ENCODE data around the gene PDF. TPM values are rescaled to one million over a fixed set of nuclear protein-coding genes. Genes with fewer than 3 reads are reported as not detected.
"Not testable (repeated sequence)": the region's sequence is repeated elsewhere in the genome, so short reads cannot be mapped to it uniquely, and the experiment has no call there.

PDF gene
- total RNA-seq, 3 donors from 2014 or later = 38.2 to 46.7 (median 43.4) TPM

DNA sequence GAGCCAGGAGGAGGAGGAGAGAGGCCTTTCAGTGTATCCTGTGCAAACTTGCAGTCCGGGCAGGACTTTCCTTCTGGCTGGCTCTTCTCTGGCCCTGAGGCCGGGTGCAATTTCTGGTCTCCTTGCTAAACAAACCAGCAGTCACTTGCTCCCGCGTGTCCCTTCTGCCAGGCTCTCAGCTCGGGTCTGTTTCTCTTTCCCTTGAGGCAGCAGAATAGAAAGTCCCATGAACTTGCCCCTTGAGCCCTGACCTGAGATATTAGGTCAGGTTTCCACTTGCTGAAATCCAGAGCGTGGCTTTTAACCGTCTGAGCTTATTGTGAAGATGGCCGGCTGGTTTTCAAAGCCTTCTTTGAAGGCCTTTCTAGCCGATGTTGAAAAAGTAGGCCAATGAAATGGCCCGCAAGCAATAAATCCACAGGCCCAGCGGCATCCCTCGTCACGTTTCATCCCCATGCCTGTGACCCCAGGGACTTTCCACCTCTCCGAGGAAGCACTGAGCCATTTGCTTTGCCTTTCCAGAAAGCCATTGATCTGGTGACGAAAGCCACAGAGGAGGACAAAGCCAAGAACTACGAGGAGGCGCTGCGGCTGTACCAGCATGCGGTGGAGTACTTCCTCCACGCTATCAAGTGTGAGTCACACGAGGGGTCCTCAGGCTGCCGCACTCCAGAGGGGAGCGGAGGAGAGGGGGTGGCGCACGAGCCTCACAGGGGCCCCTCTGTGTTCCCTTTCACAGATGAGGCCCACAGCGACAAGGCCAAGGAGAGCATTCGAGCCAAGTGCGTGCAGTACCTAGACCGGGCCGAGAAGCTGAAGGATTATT is 14.7 kb downstream of the PDF start:
- Mint-ChIP-seq H3K9me3 (no peaks in the 10 kb centered on the region), H3K36me3 (ENCODE audit: insufficient read depth) (peaks cover 13% of the 10 kb centered on the region), H3K4me1 (ENCODE audit: low read depth) (peaks cover 22% of the 10 kb centered on the region), H3K27me3 (ENCODE audit: low read depth) (no peaks in the 10 kb centered on the region), H3K4me3 (no peak overlapping the region)
- no peak for DNase-seq
- no peak for ATAC-seq

DNA sequence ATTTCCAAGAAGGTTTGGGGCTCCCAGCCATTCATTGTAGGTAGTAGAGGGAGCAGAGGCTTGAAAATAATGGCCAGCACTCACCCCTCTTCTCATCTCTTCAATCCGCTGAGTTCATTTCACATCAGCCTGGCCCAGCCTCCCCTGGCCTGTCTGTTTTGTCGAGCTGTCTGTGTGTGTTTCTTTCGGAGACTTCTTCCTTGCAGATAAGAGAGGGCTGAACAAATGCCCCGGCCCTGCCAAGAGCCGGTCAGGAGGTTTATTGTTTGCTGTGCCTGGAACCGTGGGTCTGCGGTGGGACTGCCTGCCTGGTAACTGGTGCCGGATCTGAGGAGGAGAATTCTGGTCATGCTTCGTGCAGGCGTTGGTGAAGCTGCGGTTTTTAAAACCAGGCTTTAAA is 15.9 kb downstream of the PDF start:
- Mint-ChIP-seq H3K36me3 (ENCODE audit: insufficient read depth) (peaks cover 11% of the 10 kb centered on the region), H3K9me3 (no peaks in the 10 kb centered on the region), H3K4me3 (no peak overlapping the region), H3K4me1 (ENCODE audit: low read depth) (peaks cover 27% of the 10 kb centered on the region), H3K27me3 (ENCODE audit: low read depth) (no peaks in the 10 kb centered on the region)
- DNase-seq (no peak), ATAC-seq (no peak)

- no peak for DNase-seq
- no peak for ATAC-seq
- Mint-ChIP-seq H3K9me3 (no peaks in the 10 kb centered on the region), H3K4me3 (peak overlapping the region; percentile 62), H3K27me3 (ENCODE audit: low read depth) (no peaks in the 10 kb centered on the region), H3K36me3 (ENCODE audit: insufficient read depth) (peaks cover 9% of the 10 kb centered on the region), H3K4me1 (ENCODE audit: low read depth) (peaks cover 30% of the 10 kb centered on the region)
Measured at GRCh38 chr16:69313469-69313868, 16.9 kb downstream of the PDF start.

DNA sequence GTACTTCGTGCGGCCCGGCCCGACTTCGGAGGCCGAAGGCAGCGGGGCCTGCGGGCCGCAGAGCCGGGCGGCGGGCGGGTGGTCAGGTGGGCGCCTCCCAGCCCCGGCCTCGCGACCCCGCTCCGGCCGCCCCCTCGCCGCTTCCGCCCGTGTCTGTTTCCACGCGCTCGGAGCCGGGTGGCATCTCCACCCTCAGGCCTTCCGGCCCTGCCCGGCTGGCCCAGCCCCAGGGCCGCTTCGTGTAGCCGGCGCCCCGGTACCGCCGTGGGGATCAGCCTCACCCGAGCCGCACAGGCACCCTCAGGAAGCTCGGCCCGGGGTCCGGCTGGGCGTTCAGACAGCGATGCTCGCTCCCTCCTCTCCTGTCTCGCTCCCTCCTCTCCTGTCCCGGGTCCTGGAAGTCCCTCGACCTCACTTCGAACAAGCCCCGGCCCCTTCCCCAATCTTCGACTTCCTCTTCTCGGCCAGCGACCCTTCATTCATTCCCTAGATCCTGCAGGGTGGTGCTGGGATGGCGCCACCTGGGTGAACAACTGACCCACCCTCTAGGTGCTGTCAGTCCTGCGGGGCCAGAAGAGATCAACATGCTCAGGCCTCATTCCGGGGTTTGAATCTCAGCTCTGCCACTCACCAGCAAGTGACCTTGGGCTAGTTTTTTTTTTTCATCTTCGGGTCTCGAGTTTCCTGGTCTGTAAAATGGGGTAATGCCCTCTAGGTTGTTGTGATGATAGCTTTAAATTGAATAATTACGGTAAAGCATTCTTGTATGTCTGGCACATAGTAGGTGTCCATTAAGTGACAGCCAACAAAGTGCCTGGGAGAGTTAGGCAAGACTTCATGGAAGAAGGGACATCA is 18.6 kb downstream of the PDF start:
- H3K36me3 Mint-ChIP-seq (ENCODE audit: insufficient read depth) = peaks cover 9% of the 10 kb centered on the region
- no peaks in the 10 kb centered on the region for H3K27me3 Mint-ChIP-seq (ENCODE audit: low read depth)
- ATAC-seq (peak; percentile 58 to 61), DNase-seq (peak; percentile 20)
- H3K4me3 Mint-ChIP-seq = peak overlapping the region; percentile 100
- H3K9me3 Mint-ChIP-seq = no peaks in the 10 kb centered on the region
- peaks cover 30% of the 10 kb centered on the region for H3K4me1 Mint-ChIP-seq (ENCODE audit: low read depth)

- Mint-ChIP-seq H3K4me3 (peak within 1 kb of the TSS; percentile 100), H3K36me3 (ENCODE audit: insufficient read depth) (peaks cover 5% of the 10 kb centered on the region), H3K27me3 (ENCODE audit: low read depth) (no peaks in the 10 kb centered on the region), H3K4me1 (ENCODE audit: low read depth) (peaks cover 29% of the 10 kb centered on the region), H3K9me3 (no peaks in the 10 kb centered on the region)
- ATAC-seq = peak; percentile 97 to 98
- DNase-seq = peak; percentile 98
Measured at GRCh38 chr16:69310653-69311532, 19.5 kb downstream of the PDF start, which contains the start of gene VPS4A. TSS of gene VPS4A (plus strand) at chr16:69311350. CDS start at chr16:69311512, 162 bp downstream.

GRCh38 chr16:69309316-69309715 is 21.1 kb downstream of the PDF start:
- H3K4me3 Mint-ChIP-seq = no peak overlapping the region
- H3K9me3 Mint-ChIP-seq = no peaks in the 10 kb centered on the region
- peaks cover 29% of the 10 kb centered on the region for H3K4me1 Mint-ChIP-seq (ENCODE audit: low read depth)
- no peaks in the 10 kb centered on the region for H3K27me3 Mint-ChIP-seq (ENCODE audit: low read depth)
- DNase-seq = no peak
- H3K36me3 Mint-ChIP-seq (ENCODE audit: insufficient read depth) = peaks cover 4% of the 10 kb centered on the region
- no peak for ATAC-seq

DNA sequence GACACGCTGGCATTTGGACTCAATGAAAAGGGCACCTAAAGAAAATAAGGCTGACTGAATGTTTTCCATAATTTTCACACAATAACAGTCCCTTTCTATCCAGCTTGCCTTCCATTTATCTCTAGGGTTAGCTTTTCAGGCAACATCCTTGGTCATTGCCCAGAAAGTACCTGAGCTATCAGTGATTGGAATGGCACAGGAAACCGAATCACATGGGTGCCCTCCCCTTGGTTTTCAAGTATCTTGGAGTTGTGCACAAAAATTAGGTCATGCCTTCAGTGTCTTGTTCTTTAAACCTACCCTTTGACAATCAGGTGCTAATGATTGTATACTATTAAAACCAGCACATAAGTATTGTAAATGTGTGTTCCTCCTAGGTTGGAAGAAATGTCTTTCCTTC is 22.5 kb downstream of the PDF start:
- H3K36me3 Mint-ChIP-seq (ENCODE audit: insufficient read depth) = peaks cover 5% of the 10 kb centered on the region
- H3K4me1 Mint-ChIP-seq (ENCODE audit: low read depth) = peaks cover 16% of the 10 kb centered on the region
- ATAC-seq (no peak), DNase-seq (no peak)
- H3K27me3 Mint-ChIP-seq (ENCODE audit: low read depth) = no peaks in the 10 kb centered on the region
- H3K4me3 Mint-ChIP-seq = no peak overlapping the region
- no peaks in the 10 kb centered on the region for H3K9me3 Mint-ChIP-seq

- no peak for ATAC-seq
- H3K36me3 Mint-ChIP-seq (ENCODE audit: insufficient read depth) = peaks cover 7% of the 10 kb centered on the region
- H3K4me3 Mint-ChIP-seq = no peak overlapping the region
- H3K9me3 Mint-ChIP-seq = no peaks in the 10 kb centered on the region
- no peak for DNase-seq
- H3K4me1 Mint-ChIP-seq (ENCODE audit: low read depth) = peaks cover 14% of the 10 kb centered on the region
- H3K27me3 Mint-ChIP-seq (ENCODE audit: low read depth) = no peaks in the 10 kb centered on the region
Measured at GRCh38 chr16:69307091-69307490, 23.3 kb downstream of the PDF start.

DNA sequence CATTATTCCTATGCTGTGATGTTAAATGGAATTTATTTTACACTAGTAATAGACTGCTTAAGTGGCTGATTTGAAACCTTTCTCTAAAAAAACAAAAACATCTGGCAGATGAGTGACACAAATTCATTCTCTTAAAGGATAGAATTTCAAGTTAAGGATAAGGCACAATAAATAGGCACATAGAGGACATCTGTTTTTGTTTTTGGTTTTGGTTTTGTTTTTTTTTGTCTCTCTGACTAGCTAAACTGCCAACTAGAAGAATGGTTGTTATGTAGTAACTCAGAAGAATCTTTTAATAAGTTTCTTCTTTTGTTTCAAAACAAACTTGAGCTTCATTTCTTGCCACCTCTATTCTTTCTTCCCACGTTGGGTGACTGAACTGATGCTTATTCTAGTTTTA is 24.4 kb downstream of the PDF start:
- ATAC-seq (no peak), DNase-seq (no peak)
- no peak overlapping the region for H3K4me3 Mint-ChIP-seq
- H3K36me3 Mint-ChIP-seq (ENCODE audit: insufficient read depth) = peaks cover 11% of the 10 kb centered on the region
- H3K4me1 Mint-ChIP-seq (ENCODE audit: low read depth) = peaks cover 10% of the 10 kb centered on the region
- no peaks in the 10 kb centered on the region for H3K9me3 Mint-ChIP-seq
- H3K27me3 Mint-ChIP-seq (ENCODE audit: low read depth) = no peaks in the 10 kb centered on the region

DNA sequence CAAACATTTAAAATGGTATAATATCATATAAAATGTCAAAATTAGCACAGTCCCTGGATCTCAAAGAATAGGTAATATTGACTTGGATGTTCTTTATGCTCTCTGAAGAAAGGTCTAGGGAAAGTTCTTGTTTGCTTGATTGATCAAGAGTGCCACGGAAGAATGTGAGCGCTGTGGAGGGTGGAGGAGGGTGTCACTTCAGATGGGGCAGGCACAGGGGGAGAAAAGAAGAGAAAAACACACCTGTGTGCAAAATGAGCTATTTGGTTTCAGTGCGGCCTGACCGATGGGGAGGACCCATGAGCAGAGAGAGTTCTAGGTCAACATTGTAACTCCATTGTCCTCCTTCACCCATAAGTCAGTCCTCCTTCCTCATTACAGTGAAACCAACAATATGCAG is 28.1 kb downstream of the PDF start:
- H3K4me1 Mint-ChIP-seq (ENCODE audit: low read depth) = no peaks in the 10 kb centered on the region
- no peaks in the 10 kb centered on the region for H3K9me3 Mint-ChIP-seq
- H3K36me3 Mint-ChIP-seq (ENCODE audit: insufficient read depth) = peaks cover 12% of the 10 kb centered on the region
- ATAC-seq (no peak), DNase-seq (no peak)
- H3K4me3 Mint-ChIP-seq = no peak overlapping the region
- no peaks in the 10 kb centered on the region for H3K27me3 Mint-ChIP-seq (ENCODE audit: low read depth)

DNA sequence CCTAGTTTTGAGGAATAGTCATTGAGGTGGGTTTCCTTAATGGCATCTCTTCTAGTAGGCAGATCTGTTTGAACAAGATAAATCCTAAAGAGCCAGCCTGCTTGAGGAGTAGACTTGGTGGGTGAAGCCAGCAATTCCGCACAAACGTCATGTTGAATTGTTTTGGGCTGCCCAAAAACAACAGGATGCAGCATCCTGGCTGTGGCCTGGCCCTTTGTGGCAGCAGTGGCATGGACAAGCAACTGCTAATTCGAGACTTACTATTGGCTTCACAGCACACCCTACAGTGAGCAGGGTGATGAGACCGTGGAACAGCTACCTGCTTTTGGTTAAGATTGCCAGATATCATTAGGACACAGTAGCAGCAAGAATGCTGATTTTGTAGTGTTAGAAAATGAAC is 28.5 kb downstream of the PDF start:
- Mint-ChIP-seq H3K4me3 (no peak overlapping the region), H3K36me3 (ENCODE audit: insufficient read depth) (peaks cover 12% of the 10 kb centered on the region), H3K4me1 (ENCODE audit: low read depth) (no peaks in the 10 kb centered on the region), H3K9me3 (no peaks in the 10 kb centered on the region), H3K27me3 (ENCODE audit: low read depth) (no peaks in the 10 kb centered on the region)
- no peak for DNase-seq
- ATAC-seq = no peak

GRCh38 chr16:69301187-69301586 is 29.2 kb downstream of the PDF start:
- DNase-seq (no peak), ATAC-seq (no peak)
- H3K4me3 Mint-ChIP-seq = no peak overlapping the region
- peaks cover 12% of the 10 kb centered on the region for H3K36me3 Mint-ChIP-seq (ENCODE audit: insufficient read depth)
- H3K27me3 Mint-ChIP-seq (ENCODE audit: low read depth) = no peaks in the 10 kb centered on the region
- H3K4me1 Mint-ChIP-seq (ENCODE audit: low read depth) = no peaks in the 10 kb centered on the region
- H3K9me3 Mint-ChIP-seq = no peaks in the 10 kb centered on the region

- H3K9me3 Mint-ChIP-seq = no peaks in the 10 kb centered on the region
- no peak overlapping the region for H3K4me3 Mint-ChIP-seq
- H3K4me1 Mint-ChIP-seq (ENCODE audit: low read depth) = no peaks in the 10 kb centered on the region
- DNase-seq (no peak), ATAC-seq (no peak)
- peaks cover 11% of the 10 kb centered on the region for H3K36me3 Mint-ChIP-seq (ENCODE audit: insufficient read depth)
- no peaks in the 10 kb centered on the region for H3K27me3 Mint-ChIP-seq (ENCODE audit: low read depth)
Measured at GRCh38 chr16:69298261-69298660, 32.1 kb downstream of the PDF start.

- H3K27me3 Mint-ChIP-seq (ENCODE audit: low read depth); H3K9me3 Mint-ChIP-seq; DNase-seq; H3K36me3 Mint-ChIP-seq (ENCODE audit: insufficient read depth); ATAC-seq; H3K4me3 Mint-ChIP-seq; H3K4me1 Mint-ChIP-seq (ENCODE audit: low read depth): not testable (repeated sequence)
Measured at GRCh38 chr16:69296771-69297170, 33.6 kb downstream of the PDF start.

All from activated T-cell treated with anti-CD3 and anti-CD28 coated beads, Interleukin-2, amount 50 U/mL, for 4 hours (primary cell).